NCI-H146 treated with DMSO at 0.1 percent for 48 hours (cell line): Measurements from ENCODE around the gene GPC6.
"Not testable (repeated sequence)": the region's sequence is repeated elsewhere in the genome, so short reads cannot be mapped to it uniquely, and the experiment has no call there.

Experiments used
- DNase-seq: peaks from one replicate; lab custom pipeline; 2025; ENCODE audit not compliant: unreplicated experiment; lab: John Stamatoyannopoulos, UW

GPC6 gene

DNA sequence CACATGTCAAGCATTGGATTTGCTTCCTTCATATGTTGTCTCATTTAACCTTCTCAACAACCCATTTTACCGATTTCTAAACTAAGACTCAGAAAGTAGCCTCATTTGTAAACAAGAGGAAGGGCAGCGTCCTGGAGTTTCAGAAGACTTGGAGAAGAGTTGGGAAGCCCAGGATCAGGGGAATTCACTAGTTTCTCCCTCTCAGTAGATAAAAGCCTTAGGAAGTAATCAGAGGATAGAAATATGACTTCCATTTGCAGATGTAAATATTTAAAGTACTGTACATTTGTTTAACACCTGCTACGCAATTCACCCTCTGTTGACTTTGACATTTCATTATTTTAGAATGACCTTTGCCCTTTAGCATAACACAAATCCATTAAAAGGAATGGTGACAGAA, 1036.4 kb downstream of the GPC6 start:
- DNase-seq = peak; percentile 71

DNA sequence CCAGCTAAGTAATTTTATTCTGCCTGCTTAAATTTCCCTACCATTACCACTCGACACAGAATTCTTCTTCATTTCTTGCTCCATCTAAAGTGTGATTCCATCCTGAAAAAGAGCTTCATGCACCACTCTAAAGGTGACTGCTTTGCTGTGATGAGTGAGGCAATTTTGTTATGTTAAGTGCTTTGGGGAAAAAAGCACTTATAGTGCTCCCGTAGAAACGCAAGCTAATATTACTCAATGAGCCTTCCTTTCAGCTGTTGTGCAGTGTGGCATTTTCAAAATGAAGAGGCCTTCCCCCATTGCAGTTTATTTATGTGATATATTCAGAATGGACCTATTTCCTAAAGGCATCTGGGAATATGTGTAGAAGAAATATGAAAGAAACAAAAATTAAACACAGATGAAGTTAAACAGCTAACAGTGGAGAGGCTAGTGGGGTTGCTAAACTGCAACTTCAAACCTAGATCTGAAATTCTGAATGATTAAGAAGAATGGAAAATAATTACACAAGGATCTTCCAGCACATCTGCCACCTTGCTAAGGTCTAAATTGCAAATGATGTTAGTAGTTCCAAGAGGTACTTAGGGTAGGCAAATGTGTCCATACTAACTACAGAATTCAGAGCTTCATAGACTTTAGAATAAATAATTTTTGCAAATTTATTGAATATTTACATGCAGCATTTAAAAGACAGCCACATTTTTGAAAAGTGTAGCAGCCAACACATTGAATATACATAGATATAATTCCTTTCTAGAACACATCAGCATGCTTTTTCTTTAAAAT, 1041.2 kb downstream of the GPC6 start:
- DNase-seq = no peak

DNA sequence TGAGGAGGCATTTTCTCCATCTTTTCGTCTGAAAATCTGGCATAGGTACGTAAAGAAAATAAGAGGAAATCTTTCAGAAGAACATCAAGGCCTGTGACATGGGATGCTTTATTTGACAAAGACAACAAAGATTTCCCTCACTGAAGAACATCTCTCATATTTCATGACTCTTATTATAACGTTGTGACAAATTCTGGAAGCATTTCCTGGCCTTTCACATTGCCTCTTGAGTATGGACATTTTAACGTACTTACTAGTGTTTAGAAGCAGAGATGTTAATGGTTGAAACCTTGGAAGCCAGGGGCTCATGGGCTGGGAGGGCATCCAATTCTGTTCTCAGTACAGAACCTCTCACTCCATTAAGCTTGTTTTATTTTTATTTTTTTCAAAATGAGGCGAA, 1042.1 kb downstream of the GPC6 start:
- no peak for DNase-seq

DNA sequence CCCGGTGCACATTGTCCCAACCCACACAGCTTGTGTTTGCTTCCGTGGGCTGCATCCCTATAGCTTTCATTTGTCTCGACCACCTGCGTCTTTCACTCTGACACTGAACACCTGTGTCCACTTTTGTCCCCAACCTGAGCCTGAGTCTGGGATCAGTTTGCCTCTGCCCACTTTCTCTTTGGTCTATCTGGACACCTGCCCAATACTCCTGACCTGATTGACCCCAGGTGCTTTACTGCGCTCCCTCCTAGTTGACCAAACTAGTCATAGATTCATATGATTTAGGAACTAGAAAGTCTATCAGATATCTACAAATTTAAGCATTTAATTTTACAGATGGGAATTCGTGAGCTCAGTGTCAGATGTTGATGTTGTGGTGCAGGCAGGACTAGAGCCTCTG, 1043.0 kb downstream of the GPC6 start:
- DNase-seq = peak; percentile 96

DNA sequence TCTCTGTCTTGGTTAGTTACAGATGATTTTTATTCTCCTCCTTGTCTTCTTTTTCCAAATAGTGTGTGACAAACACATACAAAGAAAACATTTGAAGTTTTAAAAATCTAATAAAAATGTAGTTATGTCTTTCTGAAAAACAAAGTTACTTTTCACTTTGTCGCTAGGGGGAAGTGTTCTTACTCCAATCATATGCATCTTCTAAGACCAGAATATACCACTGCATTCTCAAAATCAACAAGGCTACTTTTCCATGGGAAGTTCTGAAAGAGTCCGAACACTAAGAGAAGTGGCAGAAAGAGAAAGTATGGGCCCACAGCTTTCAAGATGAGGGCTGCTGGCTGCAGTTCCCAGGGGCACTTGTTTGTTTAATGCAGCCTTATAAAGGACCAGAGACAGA, 1043.9 kb downstream of the GPC6 start:
- no peak for DNase-seq

DNA sequence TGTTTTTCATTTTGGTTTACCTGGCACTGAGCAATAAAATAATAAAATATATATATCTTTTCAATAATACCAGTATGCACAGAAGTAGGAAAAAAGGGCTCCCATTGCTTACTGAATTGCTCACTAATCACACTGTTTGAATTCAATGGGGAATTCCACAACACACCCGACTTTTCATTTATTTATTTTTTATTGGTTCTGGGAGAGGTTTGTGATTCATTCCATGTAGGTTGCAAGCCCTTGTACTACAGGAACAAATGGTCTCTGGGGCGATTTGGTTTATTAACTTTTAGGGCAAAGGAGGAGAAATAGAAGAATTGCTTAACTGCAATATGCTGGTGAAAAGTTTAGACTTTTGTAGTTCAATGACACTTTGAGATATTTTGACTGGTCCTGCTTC, 1045.4 kb downstream of the GPC6 start:
- no peak for DNase-seq

DNA sequence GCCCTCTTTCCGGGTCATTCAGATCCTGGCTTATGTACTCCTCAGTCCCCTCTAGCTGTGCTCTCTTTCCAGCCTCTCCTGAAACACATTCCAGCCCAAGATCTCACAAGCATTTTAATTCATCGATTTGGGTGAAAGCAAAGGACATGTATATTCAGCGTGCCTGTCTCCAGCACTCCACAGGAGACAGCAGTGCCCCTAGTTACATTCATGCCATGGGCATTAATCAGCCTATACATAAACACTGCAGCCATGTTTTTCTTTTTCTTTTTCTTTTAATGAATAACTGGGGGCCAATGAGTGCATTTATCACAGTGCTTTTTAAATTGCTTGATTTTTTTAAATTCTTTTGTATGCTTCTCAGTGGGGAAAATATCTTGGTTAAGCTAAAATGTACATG, 1053.7 kb downstream of the GPC6 start:
- no peak for DNase-seq

DNA sequence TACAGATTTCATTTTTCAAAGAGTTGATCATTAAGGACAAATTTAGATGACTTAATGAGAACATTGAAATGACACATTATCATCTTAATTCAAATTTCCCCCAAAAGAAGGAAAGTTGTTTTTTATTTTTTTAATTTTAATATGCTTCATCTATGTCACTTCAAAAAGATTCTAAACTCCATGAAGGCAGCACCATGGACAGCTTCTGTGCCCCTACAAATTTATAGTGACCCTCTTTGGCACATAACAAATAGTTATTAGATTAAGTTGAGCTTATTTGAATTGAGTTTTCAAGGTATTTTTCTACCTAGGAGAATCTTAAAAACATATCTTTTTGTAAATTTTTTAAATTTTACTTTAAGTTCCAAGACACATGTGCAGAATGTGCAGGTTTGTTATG, 1054.2 kb downstream of the GPC6 start:
- DNase-seq = no peak

DNA sequence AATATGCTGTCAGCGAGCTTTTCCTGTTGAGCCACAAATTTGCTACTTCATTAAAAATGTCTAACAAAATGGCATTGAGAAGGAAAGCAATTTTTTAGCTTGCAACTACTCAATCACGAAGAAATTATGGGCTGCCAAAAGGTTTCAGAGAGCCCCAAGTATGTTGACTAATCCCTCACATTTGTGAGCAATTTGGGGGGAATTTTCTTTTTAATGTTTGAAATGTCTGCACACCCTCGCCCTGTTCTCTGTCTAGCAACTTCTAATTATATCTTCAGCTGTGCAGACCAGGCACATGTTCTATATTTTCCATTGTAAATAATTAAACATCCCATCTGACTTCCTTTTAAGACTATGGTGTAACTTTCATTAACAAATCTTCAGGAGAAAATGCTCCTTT, 1060.0 kb downstream of the GPC6 start:
- no peak for DNase-seq

DNA sequence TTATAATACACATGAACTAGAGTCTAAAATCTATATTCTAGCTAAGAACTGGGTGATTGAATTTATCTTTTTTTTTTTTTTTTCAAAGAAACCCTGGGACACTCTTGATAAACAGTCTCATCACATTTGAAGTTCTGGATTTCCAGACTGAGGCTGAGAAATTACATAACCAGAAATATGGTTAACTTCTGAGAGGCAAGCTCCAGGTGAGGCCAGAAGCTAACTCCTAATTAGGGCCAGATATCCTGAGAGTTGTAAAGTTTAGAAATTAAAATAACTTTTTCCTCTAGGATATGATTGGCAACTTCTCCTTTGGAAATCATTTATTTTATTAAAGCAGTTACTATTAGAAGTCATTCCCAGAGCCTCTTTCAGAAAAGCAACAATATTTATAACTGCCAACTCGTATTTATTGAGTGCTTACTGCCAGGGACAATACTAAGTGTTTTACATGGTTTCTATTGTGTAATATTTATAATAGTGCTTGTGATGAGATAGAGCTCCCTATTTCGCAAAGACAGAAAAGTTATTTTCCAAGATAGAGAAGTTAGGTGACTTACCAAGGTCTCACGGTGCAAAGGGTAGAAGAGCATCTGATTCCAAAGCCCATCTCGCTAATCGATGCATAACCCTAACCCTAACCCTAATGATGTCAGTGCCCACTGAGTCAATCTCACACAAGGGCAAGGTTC, 1065.2 kb downstream of the GPC6 start:
- no peak for DNase-seq

DNA sequence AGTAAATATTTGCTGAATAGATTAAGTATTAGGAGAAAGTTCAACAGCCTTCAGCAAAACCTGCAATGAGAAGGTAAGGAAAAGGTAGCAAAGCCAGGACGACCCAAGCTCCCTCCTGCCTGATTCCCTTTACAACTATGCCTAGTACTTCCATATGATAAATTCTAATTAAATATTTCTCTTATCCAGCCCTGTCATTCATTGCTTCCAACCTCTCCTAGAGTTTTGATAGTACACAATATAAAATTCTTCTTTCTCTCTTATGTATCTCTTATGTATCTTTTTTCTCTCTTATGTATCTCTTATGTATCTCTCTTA, 1065.7 kb downstream of the GPC6 start:
- DNase-seq = no peak

DNA sequence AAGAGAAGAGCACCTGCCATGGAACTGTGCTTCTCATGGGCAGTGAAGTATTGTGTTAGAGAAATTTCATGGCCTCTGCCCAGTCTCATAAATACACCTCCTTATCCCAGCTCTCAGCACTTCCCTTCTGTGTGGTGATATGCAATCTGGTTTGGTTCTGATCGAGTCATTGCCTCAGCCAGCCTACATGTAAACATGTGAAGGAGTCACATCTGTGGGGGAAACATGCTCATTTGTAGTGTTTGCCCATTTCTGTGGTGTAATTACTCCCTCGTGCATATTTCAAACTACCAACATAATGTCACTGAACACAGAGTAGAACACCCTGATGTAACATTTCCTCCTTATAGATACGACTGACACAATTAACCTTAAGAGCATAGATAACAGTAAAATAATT, 1069.9 kb downstream of the GPC6 start:
- no peak for DNase-seq

DNA sequence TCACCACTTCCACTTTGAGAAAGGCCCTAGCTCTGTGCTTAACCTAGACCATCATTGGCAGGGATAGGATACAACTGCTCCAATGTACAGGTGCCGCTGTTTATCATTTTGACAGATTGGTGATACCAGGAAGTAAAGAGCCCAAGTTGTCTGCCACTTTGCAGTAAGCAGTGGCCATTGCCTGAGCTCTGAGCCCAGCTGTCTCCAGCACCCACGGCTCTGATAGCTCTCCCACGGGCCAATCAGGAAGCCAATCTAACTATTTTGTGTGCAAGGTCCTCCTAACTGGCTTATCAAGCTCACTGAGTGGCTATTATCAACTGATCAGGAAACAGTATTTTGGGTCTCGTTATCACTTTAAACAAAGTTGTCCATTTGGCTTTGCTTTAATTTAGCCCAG, 1071.7 kb downstream of the GPC6 start:
- no peak for DNase-seq

DNA sequence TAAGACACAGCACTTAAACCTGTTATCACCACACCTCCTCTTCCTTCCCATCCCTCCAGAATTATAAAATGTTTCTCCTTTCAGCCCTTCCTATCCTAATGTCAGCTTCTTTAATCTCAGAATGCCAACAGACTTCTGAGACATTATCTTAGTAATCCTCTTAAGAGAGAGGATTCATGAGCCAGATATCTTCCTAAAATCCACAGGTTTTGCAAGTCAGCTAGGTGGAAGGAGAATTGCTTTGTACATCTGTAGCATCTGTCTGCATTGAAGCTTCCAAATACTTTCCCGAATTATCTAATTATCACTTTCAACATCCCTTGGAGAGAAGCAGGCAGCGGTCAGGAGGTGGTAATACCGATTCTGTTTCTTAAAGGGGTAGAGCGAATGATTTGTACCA, 1073.8 kb downstream of the GPC6 start:
- peak; percentile 16 for DNase-seq

DNA sequence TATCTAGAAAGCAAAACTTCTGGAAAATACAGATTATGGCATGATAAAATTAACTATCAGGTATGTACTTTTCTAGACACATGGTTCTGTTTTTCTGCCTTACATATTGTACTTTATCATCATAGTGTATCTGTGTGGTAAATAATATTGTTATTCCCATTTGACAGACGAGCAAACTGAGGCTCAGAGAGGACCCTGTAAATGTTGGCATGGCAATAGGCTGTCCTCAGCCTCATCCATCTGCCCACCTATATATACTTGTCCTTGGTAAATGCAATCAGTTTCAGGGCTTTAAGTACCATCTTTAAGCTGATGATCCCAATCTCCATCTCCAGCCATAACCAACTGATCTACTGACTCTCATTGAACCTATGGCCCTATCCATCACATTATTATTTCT, 1074.9 kb downstream of the GPC6 start:
- DNase-seq = no peak

DNA sequence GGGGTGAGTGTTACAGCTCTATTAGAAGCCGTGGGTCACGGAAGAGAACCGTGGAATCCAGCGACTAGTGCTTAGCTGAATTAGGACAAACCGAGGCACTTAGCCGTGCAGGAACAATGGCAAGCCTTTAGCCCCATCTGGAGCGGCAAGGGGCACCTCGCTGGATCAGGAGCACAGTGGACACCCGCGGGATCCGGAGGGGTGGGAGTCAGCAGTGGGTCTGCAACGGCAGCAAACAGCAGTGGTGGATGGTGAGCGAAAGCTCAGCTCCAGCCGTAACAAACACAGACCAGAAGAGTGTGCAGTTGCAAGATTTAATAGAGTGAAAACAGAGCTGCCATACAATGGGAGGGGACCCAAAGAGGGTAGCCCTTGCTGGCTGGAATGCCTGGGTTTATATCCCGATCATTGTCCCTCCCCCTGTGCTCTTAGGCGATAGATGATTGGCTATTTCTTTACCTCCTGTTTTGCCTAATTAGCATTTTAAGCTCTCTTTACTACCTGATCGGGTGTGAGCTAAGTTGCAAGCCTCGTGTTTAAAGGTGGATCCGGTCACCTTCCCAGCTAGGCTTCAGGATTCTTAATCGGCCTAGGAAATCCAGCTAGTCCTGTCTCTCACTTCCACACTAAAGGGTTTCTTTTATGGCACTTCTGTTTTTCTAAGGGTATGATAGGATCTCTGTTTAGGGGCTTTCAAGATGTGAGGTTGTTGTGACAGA, 1076.4 kb downstream of the GPC6 start:
- DNase-seq = not testable (repeated sequence)

DNA sequence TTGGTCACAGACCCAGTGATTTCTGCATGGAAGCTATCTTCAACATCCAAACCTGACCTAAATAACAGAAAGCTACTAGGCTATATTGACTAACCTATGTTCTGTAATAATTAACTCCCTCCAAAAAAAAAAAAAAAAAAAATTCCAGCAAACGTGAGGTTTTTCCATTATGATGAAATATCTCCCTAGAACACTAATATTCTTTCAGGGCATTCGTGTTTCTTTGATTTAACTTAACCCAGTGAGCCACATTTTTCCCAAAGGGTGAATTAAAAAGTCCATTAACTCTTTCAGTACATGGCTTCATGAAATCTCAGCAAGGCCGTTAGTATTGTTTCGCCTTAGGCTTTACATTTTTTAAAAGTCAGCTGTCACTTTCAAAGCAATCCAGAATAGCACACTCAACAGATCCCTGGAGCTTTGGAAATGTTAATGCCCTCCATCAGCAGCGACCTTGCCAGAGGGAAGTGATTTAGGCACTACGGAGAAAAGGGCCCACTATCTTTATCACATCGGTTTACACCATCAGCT, 1077.1 kb downstream of the GPC6 start:
- DNase-seq = no peak

DNA sequence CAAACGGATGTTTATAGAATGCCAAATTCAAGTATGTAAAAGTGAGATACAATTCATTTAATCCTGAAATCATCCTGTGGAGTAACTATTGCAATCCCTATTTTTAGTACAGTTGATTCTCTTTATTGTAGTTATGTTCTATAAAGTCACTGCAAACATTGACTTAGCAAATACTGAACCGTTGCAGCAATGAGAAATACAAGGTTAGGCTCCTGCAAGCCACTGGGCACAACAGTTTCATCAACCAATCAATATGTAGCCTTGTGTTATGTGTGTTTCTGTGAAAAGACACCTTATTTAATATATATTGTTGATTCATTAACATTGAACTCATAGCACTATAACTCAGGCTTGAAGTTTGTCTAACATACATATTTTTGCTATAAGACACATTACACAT, 1078.4 kb downstream of the GPC6 start:
- DNase-seq = no peak

DNA sequence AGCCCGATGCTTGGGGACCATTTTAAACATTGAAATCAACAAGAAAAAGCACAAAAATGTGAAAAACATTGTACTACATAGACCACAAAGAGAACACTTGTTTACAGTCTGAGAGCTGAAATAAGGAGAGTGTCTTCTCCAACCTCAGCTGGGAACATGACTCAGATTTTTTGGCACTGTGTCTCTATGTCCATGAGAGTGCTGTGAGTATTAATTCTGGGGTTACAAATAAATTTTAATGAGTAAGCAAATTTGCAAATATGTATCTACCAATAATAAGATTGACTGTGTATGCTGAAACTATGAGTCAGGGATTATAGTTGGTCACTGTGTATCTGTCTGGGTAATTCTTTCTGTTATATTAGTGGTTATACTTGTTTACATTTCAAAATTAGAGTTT, 1078.9 kb downstream of the GPC6 start:
- no peak for DNase-seq

DNA sequence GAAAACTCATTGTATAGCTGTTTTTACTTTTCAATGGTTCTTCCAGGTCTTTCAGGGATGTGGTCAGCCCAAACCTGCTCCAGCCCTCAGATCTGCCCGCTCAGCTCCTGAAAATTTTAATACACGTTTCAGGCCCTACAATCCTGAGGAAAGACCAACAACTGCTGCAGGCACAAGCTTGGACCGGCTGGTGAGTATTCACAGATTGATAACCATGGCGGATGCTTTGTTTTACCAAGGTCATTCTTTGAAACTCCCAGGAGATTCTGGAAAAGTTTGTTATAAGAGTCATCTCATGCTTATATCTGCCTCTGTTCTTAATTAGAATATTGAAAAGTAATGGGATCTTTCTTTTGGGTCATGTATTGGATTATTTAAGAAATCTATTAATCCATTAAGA, 1079.3 kb downstream of the GPC6 start:
- DNase-seq = no peak

DNA sequence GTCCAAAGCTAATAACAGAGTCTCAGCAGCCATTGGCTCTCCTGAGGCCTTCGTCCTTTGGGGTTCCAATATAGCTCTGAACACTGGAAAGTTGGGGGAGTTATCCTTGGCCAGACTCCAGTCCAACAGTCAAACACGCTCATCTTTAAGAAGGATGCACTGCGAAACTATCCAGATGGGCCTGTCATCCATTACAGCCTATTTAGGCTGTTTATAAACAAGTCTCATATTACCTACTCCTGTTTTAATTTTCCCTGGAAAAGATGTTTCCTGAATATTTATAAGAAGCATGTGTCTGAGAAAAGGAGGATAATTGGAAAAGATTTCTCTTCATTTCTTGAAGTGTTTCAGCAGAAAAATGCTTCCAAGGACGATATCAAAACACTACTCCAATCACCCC, 1082.2 kb downstream of the GPC6 start:
- no peak for DNase-seq

DNA sequence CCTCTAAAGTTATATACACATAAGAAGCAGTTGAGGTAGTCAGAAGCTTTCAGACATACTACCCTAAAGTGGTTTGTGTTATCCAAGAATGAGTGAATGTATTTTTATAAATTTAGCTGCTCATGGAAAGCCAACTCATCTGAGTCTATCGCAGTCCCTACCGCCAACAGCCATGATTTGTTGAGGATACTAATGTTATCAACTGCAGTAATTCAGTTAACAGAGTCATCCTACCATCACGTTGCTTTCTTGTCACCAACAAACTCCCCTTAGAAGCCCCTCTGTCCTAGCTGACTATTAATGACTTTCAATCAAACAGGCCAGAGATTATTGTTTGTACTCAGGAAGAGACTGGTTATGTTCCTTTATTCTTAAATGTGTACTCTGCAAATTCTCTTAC, 1083.0 kb downstream of the GPC6 start:
- no peak for DNase-seq
